ENCODE data around the gene COMMD10. TPM values are rescaled to one million over a fixed set of nuclear protein-coding genes. Genes with fewer than 3 reads are reported as not detected.

Gene COMMD10
- total RNA-seq, 1 donor from 2014 or later: 44.4 TPM

DNA sequence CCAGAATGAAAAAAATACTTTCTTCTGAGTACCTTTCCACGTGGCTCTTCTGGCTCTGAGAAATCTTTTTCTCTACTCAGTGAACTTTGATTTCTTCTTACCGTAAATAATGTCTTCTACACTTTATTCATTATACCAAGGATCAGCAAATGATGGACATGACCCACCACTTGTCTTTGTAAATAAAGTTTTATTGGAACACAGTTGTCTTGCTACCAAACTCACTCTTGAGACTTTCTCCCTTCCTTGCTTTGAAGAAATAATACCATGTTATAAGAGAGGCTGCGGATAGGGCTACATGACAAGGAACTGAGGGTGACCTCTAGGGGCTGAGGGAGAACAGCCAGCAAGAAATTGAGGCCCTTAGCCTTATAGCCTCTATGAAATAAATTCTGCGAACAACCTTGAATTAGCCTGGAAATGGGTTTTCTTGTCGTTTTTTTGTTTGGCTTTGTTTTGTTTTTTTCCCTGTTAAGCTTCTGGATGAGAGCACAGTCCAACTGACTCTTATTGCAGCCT is 212.5 kb downstream of the COMMD10 start:
- TF ChIP-seq, protein P1, sequence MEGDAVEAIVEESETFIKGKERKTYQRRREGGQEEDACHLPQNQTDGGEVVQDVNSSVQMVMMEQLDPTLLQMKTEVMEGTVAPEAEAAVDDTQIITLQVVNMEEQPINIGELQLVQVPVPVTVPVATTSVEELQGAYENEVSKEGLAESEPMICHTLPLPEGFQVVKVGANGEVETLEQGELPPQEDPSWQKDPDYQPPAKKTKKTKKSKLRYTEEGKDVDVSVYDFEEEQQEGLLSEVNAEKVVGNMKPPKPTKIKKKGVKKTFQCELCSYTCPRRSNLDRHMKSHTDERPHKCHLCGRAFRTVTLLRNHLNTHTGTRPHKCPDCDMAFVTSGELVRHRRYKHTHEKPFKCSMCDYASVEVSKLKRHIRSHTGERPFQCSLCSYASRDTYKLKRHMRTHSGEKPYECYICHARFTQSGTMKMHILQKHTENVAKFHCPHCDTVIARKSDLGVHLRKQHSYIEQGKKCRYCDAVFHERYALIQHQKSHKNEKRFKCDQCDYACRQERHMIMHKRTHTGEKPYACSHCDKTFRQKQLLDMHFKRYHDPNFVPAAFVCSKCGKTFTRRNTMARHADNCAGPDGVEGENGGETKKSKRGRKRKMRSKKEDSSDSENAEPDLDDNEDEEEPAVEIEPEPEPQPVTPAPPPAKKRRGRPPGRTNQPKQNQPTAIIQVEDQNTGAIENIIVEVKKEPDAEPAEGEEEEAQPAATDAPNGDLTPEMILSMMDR (IDR thresholded peaks at IDR 0.05): no peak
- CTCF ChIA-PET: no interaction called here
- H3K9me3 Mint-ChIP-seq: peaks cover 25% of the 10 kb centered on the region
- POLR2A ChIA-PET: no interaction called here
- no peaks in the 10 kb centered on the region for H3K27me3 Mint-ChIP-seq
- peaks cover 72% of the 10 kb centered on the region for H3K36me3 Mint-ChIP-seq (ENCODE audit: low read depth)
- H3K4me3 Mint-ChIP-seq: no peak overlapping the region
- no peak for ATAC-seq (ENCODE audit: low read depth)
- H3K27ac Mint-ChIP-seq: no peak overlapping the region
- H3K4me1 Mint-ChIP-seq: no peaks in the 10 kb centered on the region
- intact Hi-C loops (cut with micrococcal nuclease): no loop called here
- no peak for DNase-seq

GRCh38 chr5:116299746-116300640 is 215.2 kb downstream of the COMMD10 start:
- peaks cover 27% of the 10 kb centered on the region for H3K9me3 Mint-ChIP-seq
- no peak for DNase-seq
- ChIA-PET POLR2A (no interaction called here), CTCF (interaction anchor here (0.6 kb wide), 1 partner anchor 194 kb away, joined by 4 read pairs; no protein-coding TSS in a partner anchor)
- intact Hi-C loops (cut with micrococcal nuclease): no loop called here
- TF ChIP-seq, protein P1 (IDR thresholded peaks at IDR 0.05): no peak
- no peaks in the 10 kb centered on the region for H3K4me1 Mint-ChIP-seq
- H3K27me3 Mint-ChIP-seq: no peaks in the 10 kb centered on the region
- H3K36me3 Mint-ChIP-seq (ENCODE audit: low read depth): peaks cover 82% of the 10 kb centered on the region
- ATAC-seq (ENCODE audit: low read depth): no peak
- no peak overlapping the region for H3K4me3 Mint-ChIP-seq
- H3K27ac Mint-ChIP-seq: no peak overlapping the region

DNA sequence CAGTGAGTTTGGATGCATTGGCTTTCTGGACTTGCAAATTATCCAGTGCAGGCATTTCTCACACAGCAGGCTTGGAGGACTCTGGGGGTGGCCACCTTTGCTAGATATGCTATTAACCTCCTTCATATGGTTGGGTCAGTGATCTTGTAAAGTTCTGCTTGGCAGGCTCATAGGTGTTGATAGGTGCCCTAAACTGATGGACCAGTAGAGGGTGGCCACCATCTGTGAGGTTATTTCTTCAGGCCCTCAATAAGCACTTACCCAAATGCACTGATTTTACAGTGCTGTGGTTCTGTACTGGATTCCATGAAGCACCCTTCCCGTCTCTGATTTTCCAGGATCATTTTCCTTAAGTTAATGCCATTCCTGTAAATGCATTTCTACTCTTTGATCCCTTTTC is 216.3 kb downstream of the COMMD10 start:
- ATAC-seq (ENCODE audit: low read depth): no peak

DNA sequence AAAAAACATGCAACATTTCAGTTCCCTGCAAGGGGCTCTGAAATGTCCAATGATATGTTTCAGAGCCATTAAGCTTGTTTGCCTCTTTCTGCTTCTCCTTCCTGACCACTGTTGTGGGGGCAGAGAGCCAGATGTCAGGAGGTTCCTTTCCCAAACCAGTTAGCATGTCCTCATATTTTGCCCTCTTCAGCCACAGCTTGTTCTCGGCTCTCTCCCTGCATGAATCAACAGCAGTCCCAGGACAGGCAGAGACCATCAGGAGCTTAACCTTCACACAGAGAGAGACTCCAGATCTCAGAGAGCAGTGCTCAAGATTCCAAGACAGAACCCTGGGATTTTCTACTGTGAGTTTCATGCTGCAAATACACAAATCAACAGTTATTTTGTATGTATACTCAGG is 218.5 kb downstream of the COMMD10 start:
- Mint-ChIP-seq H3K36me3 (ENCODE audit: low read depth) (peaks cover 89% of the 10 kb centered on the region), H3K9me3 (peaks cover 21% of the 10 kb centered on the region), H3K4me3 (no peak overlapping the region), H3K27me3 (no peaks in the 10 kb centered on the region), H3K27ac (no peak overlapping the region), H3K4me1 (no peaks in the 10 kb centered on the region)
- DNase-seq (no peak), ATAC-seq (ENCODE audit: low read depth) (no peak)
- intact Hi-C loops (cut with micrococcal nuclease): no loop called here
- TF ChIP-seq, protein P1 (IDR thresholded peaks at IDR 0.05): no peak
- ChIA-PET CTCF (no interaction called here), POLR2A (no interaction called here)

More for the DNA sequence above, 216.3 kb downstream of the COMMD10 start:
- H3K4me1 Mint-ChIP-seq: no peaks in the 10 kb centered on the region
- H3K4me3 Mint-ChIP-seq: no peak overlapping the region
- TF ChIP-seq, protein P1 (IDR thresholded peaks at IDR 0.05): no peak
- intact Hi-C loops (cut with micrococcal nuclease): no loop called here
- ChIA-PET CTCF (no interaction called here), POLR2A (no interaction called here)
- H3K36me3 Mint-ChIP-seq (ENCODE audit: low read depth): peaks cover 87% of the 10 kb centered on the region
- H3K27me3 Mint-ChIP-seq: no peaks in the 10 kb centered on the region
- no peak for DNase-seq
- peaks cover 24% of the 10 kb centered on the region for H3K9me3 Mint-ChIP-seq
- no peak overlapping the region for H3K27ac Mint-ChIP-seq

- TF ChIP-seq, protein P1 (IDR thresholded peaks at IDR 0.05): no peak
- CTCF ChIA-PET: no interaction called here
- DNase-seq (no peak), ATAC-seq (ENCODE audit: low read depth) (no peak)
- Mint-ChIP-seq H3K27me3 (no peaks in the 10 kb centered on the region), H3K4me1 (no peaks in the 10 kb centered on the region), H3K27ac (no peak overlapping the region), H3K36me3 (ENCODE audit: low read depth) (peaks cover 85% of the 10 kb centered on the region), H3K9me3 (peaks cover 18% of the 10 kb centered on the region), H3K4me3 (no peak overlapping the region)
- POLR2A ChIA-PET: no interaction called here
- intact Hi-C loops (cut with micrococcal nuclease): no loop called here
Measured at GRCh38 chr5:116303810-116304209, 219.0 kb downstream of the COMMD10 start.
